Right ventricle myocardium superior (tissue), 1 donor: ENCODE results near the gene VPS37B. TPM values are rescaled to one million over a fixed set of nuclear protein-coding genes. Genes with fewer than 3 reads are reported as not detected.
A peak's percentile ranks its signal among the peaks of the same experiment; 100 is the strongest.

Experiments used
- ATAC-seq: fragments of 200-7000 bp; cut with Tn5 transposase; one replicate; pipeline ENCODE4 v1.9.1; 2020; ENCODE audit warnings: mild to moderate bottlenecking; ENCODE audit not compliant: poor library complexity
- DNase-seq: peaks from one replicate; pipeline ENCODE4 v3.0.0-alpha.2; 2020
- intact Hi-C: fragments of 100-400 bp; cut with DNase I; formaldehyde crosslinking; loops from one replicate; pipeline ENCODE4 v1.11.2; 2022
- total RNA-seq: library from RNA; stranded (reverse); fragmentation: NEBNext Ultra II Directional; extraction: Animal tissue kit (Norgen Biotek cat#: 25700); gene quantifications from one replicate; pipeline ENCODE4 v1.2.1, GENCODE V29; 2021
- donor health status: DM: no; HTN: yes; CAD: no; lungs with severe emphysema.

VPS37B gene
- total RNA-seq, 1 donor from 2014 or later, result 23.9 TPM

DNA sequence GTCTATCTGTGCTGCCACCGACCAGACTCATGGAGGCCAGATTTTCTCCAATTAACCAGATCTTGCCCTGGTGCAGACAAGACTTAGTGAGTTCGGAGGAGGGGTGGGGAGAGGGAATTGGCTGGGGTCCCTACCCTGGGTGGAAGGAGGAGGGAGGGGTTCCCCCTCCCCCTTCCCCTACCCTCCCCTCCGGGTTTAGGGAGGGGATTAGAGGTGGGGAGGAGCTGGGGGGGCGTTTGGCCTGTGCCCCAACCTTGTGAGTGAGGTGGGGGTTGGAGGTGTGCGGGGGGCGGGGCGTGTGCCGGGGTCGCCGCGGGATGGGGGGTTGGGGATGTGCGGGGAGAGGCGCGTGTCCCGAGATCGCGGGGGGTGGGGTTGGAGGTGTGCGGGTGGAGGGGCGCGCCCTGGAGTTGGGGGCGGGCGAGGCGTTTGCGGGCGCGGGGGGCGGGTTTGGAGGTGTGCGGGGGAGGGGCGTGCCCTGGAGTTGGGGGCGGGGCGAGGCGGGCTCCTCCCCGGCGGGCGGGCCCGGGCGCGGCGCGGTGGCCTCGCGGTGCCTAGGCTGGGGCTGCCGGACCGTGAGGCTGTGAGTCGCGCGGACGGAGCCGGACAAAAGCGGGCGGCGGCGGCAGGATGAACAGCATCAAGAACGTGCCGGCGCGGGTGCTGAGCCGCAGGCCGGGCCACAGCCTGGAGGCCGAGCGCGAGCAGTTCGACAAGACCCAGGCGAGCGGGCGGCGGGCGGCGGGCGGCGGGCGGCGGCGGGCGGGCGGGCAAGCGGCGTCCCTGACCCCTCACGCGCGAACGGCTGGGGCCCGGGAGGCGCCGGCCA is 60.8 kb downstream of the VPS37B start, which contains the start of gene HIP1R:
Gene HIP1R, plus strand, starts transcription at position 537 of the 829 bp plus-strand sequence. Its CDS starts 94 bp downstream, at position 631.
- ATAC-seq, result peak; percentile 66
- intact Hi-C loops, result no loop called here
- peak; percentile 62 for DNase-seq

DNA sequence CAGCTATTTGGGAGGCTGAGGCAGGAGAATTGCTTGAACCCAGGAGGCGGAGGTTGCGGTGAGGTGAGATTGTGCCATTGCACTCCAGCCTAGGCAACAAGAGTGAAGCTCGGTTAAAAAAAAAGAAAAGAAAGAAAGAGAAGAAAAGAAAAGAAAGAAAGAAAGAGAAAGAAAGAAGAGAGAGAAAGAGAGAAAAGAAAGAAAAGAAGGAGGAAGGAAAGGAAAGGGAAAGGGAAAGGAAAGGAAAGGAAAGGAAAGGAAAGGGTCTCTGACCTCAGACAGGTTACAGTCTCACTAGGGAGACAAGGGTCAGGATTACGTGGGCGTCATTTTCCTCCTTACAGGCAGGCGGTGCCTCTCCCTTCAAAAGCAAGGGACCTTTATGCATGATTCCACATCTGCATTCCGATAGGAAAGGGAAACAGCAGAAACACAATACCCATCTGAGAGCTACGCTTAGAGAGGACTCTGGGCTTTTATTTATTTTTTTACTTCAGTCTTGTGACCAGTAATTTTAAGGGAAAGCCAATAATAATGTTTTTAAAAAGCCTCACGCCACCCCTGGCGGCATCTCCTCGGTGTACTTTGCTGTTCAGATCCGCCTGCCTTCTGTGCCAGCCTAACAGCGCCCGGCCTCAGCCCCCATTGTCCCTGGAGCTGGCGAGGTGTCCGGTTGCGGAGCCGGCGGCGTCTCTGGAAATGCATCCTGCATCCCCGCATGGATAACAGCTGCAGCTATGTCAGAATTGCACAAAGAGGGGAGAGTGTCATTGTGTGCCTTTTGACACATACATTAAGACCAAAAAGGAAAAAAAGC is 61.6 kb downstream of the VPS37B start:
- intact Hi-C loops, result no loop called here
- peak; percentile 54 for ATAC-seq
- DNase-seq, result peak; percentile 59

DNA sequence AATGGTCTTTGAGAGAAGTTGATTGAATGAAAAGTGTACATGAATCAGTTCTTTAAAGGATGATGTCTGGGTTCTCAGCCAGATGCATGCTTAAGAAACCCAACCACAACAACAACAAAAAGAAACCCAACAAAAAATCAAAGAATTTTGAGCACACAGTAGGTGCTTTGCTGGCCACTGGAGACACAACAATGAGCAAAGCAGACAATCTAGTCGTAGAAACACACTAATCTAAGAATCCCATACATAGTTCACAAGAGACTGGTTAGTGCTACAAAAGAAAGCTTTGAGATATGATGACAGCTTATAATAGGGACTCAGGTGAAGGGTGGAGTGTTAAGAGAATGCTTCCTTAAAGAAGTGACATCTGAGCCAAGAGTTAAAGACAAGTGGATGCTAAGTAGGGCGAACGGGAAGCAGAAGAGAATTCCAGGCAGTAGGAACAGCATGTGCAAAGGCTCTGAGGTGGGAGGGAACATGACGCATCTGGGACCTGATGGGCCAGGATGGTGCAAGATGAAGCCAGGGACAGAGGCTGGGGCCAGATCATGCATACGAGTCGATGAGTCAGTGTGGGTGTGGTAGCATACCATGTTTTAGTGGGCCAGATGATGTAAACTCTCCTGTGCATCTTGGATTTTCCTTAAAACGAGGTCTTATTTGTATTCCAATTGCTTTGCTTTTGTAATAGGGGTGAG is 65.3 kb downstream of the VPS37B start:
- ATAC-seq, result no peak
- no peak for DNase-seq
- intact Hi-C loops, result no loop called here

DNA sequence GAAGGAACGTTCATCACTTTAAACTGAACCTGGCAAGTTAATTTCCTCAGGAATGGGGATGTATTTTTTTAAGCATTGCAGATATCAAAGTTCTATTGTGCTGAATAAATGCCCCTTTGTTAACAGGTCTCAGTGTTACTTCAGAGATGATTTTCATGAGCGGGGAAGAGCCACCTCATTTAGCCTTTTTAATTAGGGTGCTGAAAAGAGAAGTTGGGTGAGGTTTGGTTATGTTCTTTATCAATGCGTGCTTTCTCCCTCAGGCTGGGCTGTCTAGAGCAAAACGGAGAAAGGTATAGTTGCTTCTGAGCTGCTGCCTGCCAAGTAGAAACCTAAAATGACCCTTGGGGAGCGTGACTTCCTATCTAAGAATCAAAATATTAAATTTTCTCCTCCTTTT is 68.7 kb downstream of the VPS37B start:
- intact Hi-C loops, result no loop called here
- ATAC-seq, result no peak
- DNase-seq, result no peak

DNA sequence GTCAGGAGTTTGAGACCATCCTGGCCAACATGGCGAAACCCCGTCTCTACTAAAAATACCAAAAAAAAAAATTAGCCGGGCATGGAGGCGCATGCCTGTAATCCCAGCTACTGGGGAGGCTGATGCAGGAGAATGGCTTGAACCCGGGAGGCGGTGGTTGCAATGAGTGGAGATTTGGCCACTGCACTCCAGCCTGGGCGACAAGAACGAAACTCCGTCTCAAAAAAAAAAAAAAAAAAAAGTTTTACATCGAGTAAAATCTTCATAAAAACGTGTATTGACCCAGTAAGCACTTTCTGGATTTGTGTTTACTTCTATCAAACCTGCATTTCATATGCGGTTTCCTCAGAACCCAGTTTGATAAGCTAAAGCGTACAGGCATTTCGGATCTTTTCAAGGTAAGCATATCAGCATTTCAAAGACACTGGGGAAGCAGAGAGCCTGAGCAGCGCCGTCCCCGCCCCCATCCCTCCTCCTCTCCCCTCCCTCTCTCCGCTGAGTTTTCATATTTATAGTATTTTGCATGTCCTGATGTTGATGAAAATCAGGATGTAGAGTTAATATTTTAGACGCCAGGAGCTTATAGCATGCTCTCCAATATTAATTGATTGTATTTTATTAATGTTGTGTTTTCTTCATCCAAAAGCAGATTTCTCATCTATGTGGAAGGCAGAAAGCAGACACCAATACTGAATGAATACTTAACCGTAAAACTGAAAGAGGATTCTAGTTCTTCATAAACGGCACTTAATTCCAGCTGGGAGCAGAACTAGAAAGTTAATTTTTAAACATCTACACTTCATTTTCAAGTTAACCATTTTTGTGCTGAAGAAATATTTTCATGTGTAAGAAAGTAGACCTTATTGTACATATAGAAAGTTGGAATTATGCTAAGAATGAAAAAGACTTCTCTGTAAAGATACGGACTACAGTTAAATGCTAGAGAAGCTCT is 69.9 kb downstream of the VPS37B start:
- intact Hi-C loops, result no loop called here
- ATAC-seq, result no peak
- no peak for DNase-seq

DNA sequence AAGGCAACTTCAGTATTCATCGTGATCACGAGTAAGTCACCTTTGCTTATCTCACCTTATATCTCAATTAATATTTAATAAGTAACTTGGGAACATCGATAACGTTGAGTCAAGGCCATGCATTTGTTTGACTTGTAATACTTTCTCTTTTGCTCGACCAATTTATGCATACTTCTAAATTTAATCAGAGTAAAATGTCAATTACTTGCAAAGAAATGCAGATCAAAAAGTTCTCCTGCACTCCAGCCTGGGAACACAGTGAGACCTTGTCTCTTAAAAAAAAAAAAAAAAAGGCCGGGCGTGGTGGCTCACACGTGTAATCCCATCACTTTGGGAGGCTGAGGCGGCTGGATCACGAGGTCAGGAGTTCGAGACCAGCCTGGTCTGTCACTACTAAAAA is 72.5 kb downstream of the VPS37B start:
- intact Hi-C loops, result no loop called here

DNA sequence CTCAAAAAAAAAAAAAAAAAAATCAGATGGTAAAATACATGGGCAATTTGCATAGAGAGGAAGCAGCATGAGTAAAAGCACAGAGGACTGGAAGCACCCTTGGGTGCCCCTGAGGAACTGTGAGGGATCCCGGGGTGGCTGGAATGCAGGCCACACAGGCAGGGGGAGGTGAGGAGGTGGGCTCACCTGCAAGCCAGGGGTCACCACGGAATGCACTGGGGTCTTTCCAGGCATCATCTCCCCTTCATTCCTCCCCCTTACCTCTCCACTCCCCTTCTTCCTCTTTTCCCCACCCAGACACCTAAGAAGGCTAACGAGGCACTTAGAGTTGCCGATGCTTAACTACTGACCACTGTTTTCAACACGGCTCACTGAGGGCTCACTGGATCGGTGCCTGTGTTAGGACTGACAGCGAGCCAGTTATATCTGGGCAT is 75.1 kb downstream of the VPS37B start:
- ATAC-seq (no peak), DNase-seq (no peak)
- intact Hi-C loops, result no loop called here

More for the DNA sequence above, 72.5 kb downstream of the VPS37B start:
- no peak for DNase-seq
- ATAC-seq, result no peak

DNA sequence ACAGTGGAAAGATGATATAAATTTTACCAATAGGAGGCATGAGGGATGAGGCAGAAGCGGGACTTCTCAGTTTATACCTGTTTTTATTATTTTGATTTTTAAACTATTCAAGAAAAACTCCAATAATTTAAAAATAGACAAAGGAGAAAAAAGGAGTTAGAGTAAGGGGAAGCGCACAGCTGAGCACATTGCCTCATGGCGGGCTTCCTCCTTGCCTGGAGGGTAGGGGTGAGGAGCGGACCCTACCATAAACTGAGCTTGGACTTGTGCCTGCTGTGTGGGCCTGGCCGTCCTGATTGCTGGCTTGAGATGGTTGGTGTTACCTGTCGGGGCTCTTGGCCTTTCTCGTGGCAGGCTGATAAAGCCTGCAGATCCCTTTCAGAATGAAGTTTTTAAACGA is 75.8 kb downstream of the VPS37B start:
- intact Hi-C loops, result no loop called here
- DNase-seq (no peak), ATAC-seq (no peak)

DNA sequence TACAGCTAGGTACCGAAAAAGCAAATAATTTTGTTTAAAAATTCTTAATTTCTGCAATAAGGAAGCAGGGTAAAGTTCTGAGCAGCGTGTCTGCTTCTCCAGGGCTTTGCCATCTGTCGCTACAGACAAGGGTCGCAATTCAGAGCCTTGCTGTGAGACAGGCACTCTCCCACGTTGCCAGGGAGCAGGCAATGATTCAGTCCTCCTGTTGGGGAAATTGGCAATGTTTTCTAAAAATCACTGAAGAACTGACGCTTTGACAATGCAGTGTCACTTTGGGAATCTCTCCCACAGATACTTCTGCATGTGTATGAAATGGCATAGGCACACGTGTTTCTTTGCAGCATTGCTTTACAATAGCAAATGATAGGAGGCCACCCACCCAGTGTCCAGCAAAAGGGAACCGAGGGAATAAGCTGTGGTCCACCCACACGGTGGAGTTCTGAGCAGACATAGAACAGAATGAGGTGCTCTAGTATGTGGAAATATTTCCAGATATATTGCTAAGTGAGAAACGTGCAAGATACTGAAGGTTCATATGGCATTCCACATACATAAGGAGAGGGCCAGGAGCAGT is 76.6 kb downstream of the VPS37B start:
- DNase-seq, result no peak
- intact Hi-C loops, result no loop called here
- no peak for ATAC-seq

Other genes starting within 250 kb of the VPS37B start
- gene HCAR2, start 192.8 kb downstream of the VPS37B start, total RNA-seq, result 0.27 TPM
- not detected for gene HCAR3, start 179.3 kb downstream of the VPS37B start, total RNA-seq
- 0.11 TPM for gene HCAR1, start 165.3 kb downstream of the VPS37B start, total RNA-seq
- 24.3 TPM for gene DENR, start 143.3 kb downstream of the VPS37B start, total RNA-seq
- 0.91 TPM for gene CCDC62, start 121.6 kb downstream of the VPS37B start, total RNA-seq
- 12.9 TPM for gene HIP1R, start 60.7 kb downstream of the VPS37B start, total RNA-seq
- gene ABCB9, start 70.3 kb upstream of the VPS37B start, total RNA-seq, result 3.9 TPM
- gene OGFOD2, start 79.1 kb upstream of the VPS37B start, total RNA-seq, result 14.2 TPM
- gene ARL6IP4, start 84.6 kb upstream of the VPS37B start, total RNA-seq, result 162 TPM